Neural cell (in vitro differentiated cells): Measurements from ENCODE around the gene AGR2.

Experiments
- CTCF ChIP-seq: fragments of 450-650 bp; IDR thresholded peaks from 2 replicates; pipeline ENCODE4 v1.5.1; 2014; ENCODE audit warnings: antibody characterized with exemption, mild to moderate bottlenecking, moderate library complexity; ENCODE audit not compliant: poor library complexity, severe bottlenecking
- EZH2 ChIP-seq: fragments of 200-600, 300-800 bp; shearing (Covaris generic), sonication (generic); IDR thresholded peaks from 2 replicates; pipeline ENCODE4 v1.6.1; 2014; ENCODE audit warnings: antibody characterized with exemption, low read length, borderline replicate concordance, mild to moderate bottlenecking; ENCODE audit not compliant: insufficient read depth, poor library complexity, severe bottlenecking
- POLR2AphosphoS5 ChIP-seq: IDR thresholded peaks from 2 replicates; pipeline ENCODE4 v1.6.1; 2012
- RAD21 ChIP-seq: fragments of 450-650 bp; conservative IDR thresholded peaks from 2 replicates; pipeline ENCODE4 v1.6.1; 2014; ENCODE audit warnings: antibody characterized with exemption, mild to moderate bottlenecking, moderate library complexity
- REST ChIP-seq: IDR thresholded peaks from 2 replicates; pipeline ENCODE4 v1.6.1; 2012; ENCODE audit warnings: borderline replicate concordance
- SMC3 ChIP-seq: fragments of 450-650 bp; conservative IDR thresholded peaks from 2 replicates; pipeline ENCODE4 v1.6.1; 2014; ENCODE audit warnings: antibody characterized with exemption, mild to moderate bottlenecking, moderate library complexity; ENCODE audit not compliant: poor library complexity
- TAF1 ChIP-seq: IDR thresholded peaks from 2 replicates; pipeline ENCODE4 v1.6.1; 2012; ENCODE audit warnings: low read depth

GRCh38 chr7:16822029-16822428 is 17.2 kb upstream of the AGR2 start:
- no peak for TF ChIP-seq CTCF
- no peak for TF ChIP-seq SMC3
- no peak for TF ChIP-seq TAF1
- TF ChIP-seq POLR2AphosphoS5, result no peak
- no peak for TF ChIP-seq REST
- no peak for TF ChIP-seq RAD21
- no peak for TF ChIP-seq EZH2
